Activated CD8-positive, alpha-beta memory T cell treated with anti-CD3 and anti-CD28 coated beads, Interleukin-2, amount 50 U/mL, for 1 hour (primary cell): ENCODE data around the gene SNAP29.
"Not testable (repeated sequence)": the region's sequence is repeated elsewhere in the genome, so short reads cannot be mapped to it uniquely, and the experiment has no call there.

Experiments used
- DNase-seq: peaks from one replicate; pipeline ENCODE4 v3.0.0-alpha.2; 2020; ENCODE audit errors: extremely low read depth

The SNAP29 gene

GRCh38 chr22:20858615-20859416 is at the start of gene SNAP29, which contains the start of gene PI4KA:
Gene SNAP29 (plus strand): TSS chr22:20859007. CDS start chr22:20859111, 104 bp downstream.
Gene PI4KA (minus strand): TSS chr22:20858811. CDS start chr22:20858725, 86 bp downstream.
- peak; percentile 93 for DNase-seq

DNA sequence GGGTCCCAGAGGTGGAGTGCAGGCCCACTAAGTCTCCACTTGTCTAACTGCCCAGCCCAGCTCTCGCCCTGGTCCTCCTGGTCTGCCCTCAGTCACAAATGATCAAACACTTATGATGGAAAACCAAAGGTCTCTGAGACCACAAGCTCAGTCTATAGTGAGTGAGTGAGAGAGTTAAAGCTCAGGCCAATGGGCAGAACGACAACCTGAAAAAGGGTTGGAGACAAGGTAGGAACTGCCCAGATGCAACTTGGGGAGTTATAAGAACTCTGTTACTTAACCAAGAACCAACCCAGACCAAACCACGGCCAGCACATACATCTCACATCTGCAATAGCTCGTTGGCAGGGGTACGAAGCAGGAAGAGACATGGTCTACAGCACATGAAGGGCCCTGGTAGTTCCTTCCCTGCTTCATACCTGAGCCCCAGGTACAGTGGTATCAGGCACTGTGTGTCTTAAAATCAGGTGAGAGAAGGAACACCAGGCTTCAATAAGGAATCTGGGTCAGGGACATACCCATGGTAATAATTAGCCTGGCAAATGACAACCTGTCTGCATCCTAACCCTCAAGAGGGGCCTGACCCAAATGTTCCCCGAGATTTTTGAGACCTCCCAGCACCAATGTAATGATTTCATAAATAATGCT is 49.1 kb upstream of the SNAP29 start:
- no peak for DNase-seq

GRCh38 chr22:20810645-20811044 is 48.2 kb upstream of the SNAP29 start:
- peak; percentile 22 for DNase-seq

DNA sequence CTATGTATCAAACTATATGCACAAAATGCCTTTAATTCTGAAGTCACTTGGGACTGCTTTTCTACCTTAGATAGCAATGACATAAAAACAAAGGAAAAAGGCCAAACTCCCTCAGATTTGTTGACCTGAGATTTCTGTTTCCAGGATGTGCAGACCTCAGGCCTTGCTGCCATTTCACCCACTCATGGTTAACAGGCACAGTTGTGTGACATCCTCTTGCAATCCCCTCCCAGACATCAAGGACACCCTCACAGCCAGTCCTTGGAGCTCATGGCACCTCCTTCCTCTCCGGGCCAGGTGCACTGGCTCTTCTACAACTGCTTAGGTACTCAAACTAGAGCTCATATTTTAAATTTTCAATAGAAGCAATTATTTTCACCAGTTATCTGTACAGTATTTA is 47.6 kb upstream of the SNAP29 start:
- no peak for DNase-seq

DNA sequence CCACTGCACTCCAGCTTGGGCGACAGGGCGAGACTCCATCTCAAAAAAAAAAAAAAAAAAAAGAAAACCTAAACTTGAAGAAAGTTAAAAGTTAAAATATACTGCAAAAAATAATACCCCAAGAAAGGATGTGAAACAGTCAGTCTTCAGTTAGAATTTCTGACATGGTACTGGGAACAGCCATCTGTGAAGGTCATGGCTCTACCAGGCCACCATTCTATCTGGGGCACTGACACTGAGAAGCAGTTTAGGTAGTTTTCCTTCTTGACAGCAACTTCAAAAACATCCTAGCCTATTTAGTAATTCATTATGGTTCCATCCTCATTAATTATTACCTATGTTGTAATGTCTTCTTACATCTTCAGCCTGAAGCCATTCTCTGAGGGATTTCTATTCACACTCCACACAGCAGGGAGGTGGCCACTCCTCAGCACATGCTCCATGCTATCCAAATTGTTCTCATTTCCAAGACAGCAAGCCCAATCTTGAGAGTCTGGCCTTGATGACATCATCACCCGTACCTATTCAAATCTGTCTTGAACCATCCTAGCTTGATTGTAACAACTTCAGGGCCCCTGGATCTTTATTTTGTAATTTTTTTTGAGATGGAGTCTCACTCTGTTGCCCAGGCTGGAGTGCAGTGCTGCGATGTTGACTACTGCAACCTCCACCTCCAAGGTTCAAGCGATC is 46.7 kb upstream of the SNAP29 start:
- no peak for DNase-seq

DNA sequence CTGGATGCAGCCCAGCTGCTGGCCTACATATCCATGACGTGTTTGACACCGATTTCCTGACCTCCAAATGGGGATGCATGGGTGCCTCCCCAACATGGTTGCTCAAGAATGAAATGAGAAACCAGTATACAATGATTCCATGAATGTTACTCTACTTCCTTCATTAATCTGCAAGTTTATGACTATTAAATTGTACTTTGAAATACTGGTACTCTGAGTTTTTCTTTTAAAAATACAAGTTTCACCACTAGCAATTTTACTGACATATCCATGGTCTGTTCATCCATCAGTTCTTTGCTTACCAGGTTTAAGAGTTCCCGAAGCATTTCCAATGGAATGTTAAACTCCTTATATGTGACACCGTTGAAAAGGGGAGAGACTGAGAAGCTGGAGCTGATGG is 45.8 kb upstream of the SNAP29 start:
- no peak for DNase-seq

- DNase-seq, result no peak
Measured at GRCh38 chr22:20814221-20814808, 44.5 kb upstream of the SNAP29 start.

- DNase-seq, result no peak
Measured at GRCh38 chr22:20815477-20816050, 43.2 kb upstream of the SNAP29 start.

- DNase-seq, result no peak
Measured at GRCh38 chr22:20816559-20816958, 42.2 kb upstream of the SNAP29 start.

GRCh38 chr22:20818471-20818870 is 40.3 kb upstream of the SNAP29 start:
- DNase-seq, result no peak

- DNase-seq, result no peak
Measured at GRCh38 chr22:20819471-20819870, 39.3 kb upstream of the SNAP29 start.

DNA sequence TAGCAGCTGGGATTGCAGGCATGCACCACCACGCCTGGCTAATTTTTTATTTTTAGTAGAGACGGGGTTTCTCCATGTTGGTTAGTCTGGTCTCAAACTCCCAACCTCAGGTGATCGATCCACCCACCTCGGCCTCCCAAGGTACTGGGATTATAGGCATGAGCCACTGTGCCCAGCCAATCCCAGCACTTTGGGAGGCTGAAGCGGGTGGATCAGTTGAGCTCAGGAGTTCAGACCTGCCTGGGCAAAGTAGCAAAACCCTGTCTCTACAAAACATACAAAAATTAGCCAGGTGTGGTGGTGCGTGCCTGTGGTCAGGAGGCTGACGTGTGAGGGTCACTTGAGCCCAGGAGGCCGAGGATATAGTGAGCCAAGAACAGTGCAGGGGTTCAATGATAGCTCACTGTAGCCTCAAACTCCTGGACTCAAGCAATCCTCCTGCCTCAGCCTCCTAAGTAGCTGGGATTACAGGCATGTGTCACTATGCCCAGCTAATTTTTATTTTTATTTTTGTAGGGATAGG is 37.0 kb upstream of the SNAP29 start:
- not testable (repeated sequence) for DNase-seq

DNA sequence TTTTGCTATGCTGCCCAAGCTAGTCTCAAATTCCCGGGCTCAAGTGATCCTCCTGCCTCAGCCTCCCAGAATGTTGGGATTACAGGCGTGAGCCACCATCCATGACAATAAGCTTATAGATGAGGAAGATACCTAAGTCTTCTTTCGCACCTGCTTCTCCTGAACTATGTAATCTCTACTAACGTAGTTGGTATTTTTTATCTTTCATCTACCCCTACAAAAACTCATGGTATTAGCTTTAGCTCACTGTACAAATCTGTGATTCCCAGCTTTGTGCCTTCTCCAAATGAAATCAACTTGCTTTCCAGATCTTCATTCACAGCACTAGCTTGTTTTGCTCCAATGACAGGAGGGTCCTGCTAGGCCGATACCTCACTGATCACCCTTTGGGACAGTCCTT is 36.6 kb upstream of the SNAP29 start:
- no peak for DNase-seq

GRCh38 chr22:20823264-20823663 is 35.5 kb upstream of the SNAP29 start:
- DNase-seq, result no peak

GRCh38 chr22:20825216-20825615 is 33.6 kb upstream of the SNAP29 start:
- DNase-seq, result not testable (repeated sequence)

DNA sequence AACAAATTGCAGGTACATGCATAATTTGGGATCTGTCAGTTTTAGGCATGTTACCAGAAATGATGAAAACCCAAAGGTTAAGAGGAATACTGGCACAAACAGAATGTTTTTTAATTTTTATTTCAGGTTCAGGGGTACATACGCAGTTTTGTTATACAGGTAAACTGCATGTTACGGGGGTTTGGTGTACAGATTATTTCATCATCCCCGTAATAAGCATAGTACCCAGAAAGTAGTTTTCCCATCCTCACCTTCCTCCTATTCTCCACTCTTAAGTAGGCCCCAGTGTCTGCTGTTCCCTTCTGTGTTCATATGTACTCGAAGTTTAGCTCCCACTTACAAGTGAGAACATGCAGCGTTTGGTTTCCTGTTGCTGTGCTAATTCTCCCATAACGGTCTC is 33.2 kb upstream of the SNAP29 start:
- no peak for DNase-seq

- DNase-seq, result not testable (repeated sequence)
Measured at GRCh38 chr22:20826373-20827152, 32.2 kb upstream of the SNAP29 start.

DNA sequence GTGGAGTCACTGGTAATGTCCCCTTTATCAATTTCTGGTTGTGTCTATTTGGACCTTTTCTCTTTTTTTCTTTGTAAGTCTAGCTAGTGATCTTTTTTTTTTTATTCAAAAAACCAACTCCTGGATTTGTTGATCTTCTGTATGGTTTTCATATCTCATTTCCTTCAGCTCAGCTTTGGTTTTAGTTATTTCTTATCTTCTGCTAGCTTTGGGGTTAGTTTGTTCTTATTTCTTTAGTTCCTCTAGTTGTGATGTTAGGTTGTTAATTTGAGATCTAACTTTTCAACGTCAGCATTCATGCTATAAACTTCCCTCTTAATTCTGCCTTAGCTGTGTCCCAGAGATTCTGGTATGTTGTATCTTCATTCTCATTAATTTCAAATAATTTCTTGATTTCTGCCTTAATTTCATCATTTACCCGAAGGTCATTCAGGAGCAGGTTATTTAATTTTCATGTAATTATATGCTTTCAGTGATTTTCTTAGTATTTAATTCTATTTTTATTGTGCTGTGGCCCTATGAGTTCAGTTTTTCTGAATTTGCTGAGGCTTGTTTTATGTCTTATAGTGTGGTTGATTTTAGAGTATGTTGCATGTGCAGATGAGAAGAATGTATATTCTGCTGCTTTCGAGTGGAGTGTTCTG is 29.2 kb upstream of the SNAP29 start:
- DNase-seq, result no peak

GRCh38 chr22:20833225-20833665 is 25.6 kb upstream of the SNAP29 start:
- DNase-seq, result no peak

DNA sequence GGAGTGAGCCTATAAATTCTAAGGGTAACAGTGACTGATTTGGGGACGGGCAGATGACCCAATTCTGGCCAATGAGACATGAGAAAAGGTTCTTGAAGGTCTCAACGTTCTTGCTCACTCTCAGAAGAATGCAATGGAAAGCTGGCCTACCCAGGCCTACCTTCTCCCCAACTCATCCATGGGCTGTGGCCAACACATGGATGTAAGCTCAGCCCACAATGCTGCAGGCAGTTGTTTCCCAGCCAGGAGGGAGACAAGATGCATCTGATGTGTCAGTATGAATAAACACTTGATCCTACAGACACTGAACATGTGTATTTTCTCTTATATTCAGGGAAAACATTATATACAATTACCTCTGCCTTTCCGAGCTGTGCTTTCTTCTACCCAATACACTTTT is 24.6 kb upstream of the SNAP29 start:
- no peak for DNase-seq
